ENCODE results near the gene PCDHGB4.
A peak's percentile ranks its signal among the peaks of the same experiment; 100 is the strongest.
"Not testable (repeated sequence)": the region's sequence is repeated elsewhere in the genome, so short reads cannot be mapped to it uniquely, and the experiment has no call there.

The PCDHGB4 gene

DNA sequence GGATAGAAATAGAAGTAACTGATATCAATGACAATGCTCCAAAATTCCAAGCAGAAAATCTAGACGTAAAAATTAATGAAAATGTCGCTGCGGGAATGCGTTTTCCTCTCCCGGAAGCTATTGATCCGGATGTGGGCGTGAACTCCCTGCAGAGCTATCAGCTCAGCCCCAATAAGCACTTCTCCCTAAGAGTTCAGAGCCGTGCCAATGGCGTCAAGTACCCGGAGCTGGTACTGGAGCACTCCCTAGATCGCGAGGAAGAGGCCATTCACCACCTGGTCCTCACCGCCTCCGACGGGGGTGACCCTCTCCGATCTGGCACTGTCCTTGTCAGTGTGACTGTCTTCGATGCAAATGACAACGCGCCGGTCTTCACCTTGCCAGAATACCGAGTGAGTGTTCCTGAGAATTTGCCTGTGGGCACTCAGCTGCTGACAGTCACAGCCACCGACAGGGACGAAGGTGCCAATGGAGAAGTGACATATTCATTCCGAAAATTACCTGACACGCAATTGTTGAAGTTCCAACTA, 26.1 kb downstream of the PCDHGB4 start:
- H3K27me3 ChIP-seq (replicated peaks in 2 of 5; ENCODE audit: control insufficient read depth in 4 of 5, insufficient read depth in 5 of 5, low read length in 4 of 5): peaks cover 27 to 85% (median 34%) of the 10 kb centered on the region in 5 experiments
- H3K36me3 ChIP-seq (ENCODE audit: control insufficient read depth in 4 of 4, insufficient read depth in 4 of 4, low read length in 3 of 4): peaks cover 0 to 4% (median 0%) of the 10 kb centered on the region in 4 experiments
- peak overlapping the region in 6 of 7 experiments; percentile 43 to 84 (median 62) for H3K4me3 ChIP-seq (ENCODE audit: control insufficient read depth in 1 of 7, extremely low read depth in 1 of 7, insufficient read depth in 4 of 7, low read depth in 2 of 7, low read length in 6 of 7)
- 15% methylated on average over 22 of the region's 25 CpGs for WGBS (ENCODE audit: insufficient coverage)
- H3K27ac ChIP-seq (ENCODE audit: insufficient read depth in 1 of 2, low read depth in 1 of 2, low read length in 2 of 2, poor library complexity in 1 of 2, severe bottlenecking in 2 of 2): no peak overlapping the region
- H3K9me3 ChIP-seq (ENCODE audit: control extremely low read depth in 1 of 5, control insufficient read depth in 4 of 5, insufficient read depth in 2 of 5, low read depth in 1 of 5, low read length in 4 of 5): peaks cover 5 to 40% (median 31%) of the 10 kb centered on the region in 5 experiments
- ChIA-PET CTCF (interaction anchor here (0.9 to 7.4 kb wide), 24 partner anchors 7 to 153 kb away, joined by 3 to 77 read pairs (median 5); partner anchors contain the start of genes PCDHGA11, PCDHGA12, PCDHGB3 and PCDHGB4), POLR2A (no interaction called here)
- H3K4me1 ChIP-seq (ENCODE audit: control extremely low read depth in 1 of 4, control insufficient read depth in 4 of 4, insufficient read depth in 4 of 4, low read length in 3 of 4): peaks cover 0 to 15% (median 10%) of the 10 kb centered on the region in 4 experiments
- no peak for DNase-seq

DNA sequence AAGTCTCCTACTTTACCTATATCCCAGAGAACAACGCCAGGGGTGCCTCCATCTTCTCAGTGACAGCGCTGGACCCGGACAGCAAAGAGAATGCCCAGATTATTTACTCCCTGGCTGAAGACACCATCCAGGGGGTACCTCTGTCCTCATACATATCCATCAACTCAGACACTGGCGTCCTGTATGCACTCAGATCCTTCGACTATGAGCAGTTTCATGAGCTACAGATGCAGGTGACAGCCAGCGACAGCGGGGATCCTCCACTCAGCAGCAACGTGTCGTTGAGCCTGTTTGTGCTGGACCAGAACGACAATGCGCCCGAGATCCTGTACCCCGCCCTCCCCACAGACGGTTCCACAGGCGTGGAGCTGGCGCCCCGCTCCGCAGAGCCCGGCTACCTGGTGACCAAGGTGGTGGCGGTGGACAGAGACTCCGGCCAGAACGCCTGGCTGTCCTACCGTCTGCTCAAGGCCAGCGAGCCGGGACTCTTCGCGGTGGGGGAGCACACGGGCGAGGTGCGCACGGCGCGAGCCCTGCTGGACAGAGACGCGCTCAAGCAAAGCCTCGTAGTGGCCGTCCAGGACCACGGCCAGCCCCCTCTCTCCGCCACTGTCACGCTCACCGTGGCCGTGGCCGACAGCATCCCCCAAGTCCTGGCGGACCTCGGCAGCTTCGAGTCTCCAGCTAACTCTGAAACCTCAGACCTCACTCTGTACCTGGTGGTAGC, 27.2 kb downstream of the PCDHGB4 start:
- Histone ChIP-seq H3K27me3 (replicated peaks in 2 of 5; ENCODE audit: control insufficient read depth in 4 of 5, insufficient read depth in 5 of 5, low read length in 4 of 5) (peaks cover 26 to 85% (median 30%) of the 10 kb centered on the region in 5 experiments), H3K4me3 (ENCODE audit: control insufficient read depth in 1 of 7, extremely low read depth in 1 of 7, insufficient read depth in 4 of 7, low read depth in 2 of 7, low read length in 6 of 7) (peak overlapping the region in 1 of 7 experiments; percentile 3), H3K9me3 (ENCODE audit: control extremely low read depth in 1 of 5, control insufficient read depth in 4 of 5, insufficient read depth in 2 of 5, low read depth in 1 of 5, low read length in 4 of 5) (peaks cover 1 to 40% (median 31%) of the 10 kb centered on the region in 5 experiments), H3K4me1 (ENCODE audit: control extremely low read depth in 1 of 4, control insufficient read depth in 4 of 4, insufficient read depth in 4 of 4, low read length in 3 of 4) (peaks cover 0 to 21% (median 10%) of the 10 kb centered on the region in 4 experiments)
- DNase-seq; H3K36me3 ChIP-seq (ENCODE audit: control insufficient read depth in 4 of 4, insufficient read depth in 4 of 4, low read length in 3 of 4); POLR2A ChIA-PET; H3K27ac ChIP-seq (ENCODE audit: insufficient read depth in 1 of 2, low read depth in 1 of 2, low read length in 2 of 2, poor library complexity in 1 of 2, severe bottlenecking in 2 of 2): not testable (repeated sequence)
- 28% methylated on average over 32 of the region's 46 CpGs for WGBS (ENCODE audit: insufficient coverage)
- CTCF ChIA-PET: interaction anchor here (1.1 to 7.4 kb wide), 10 partner anchors 15 to 152 kb away, joined by 3 to 77 read pairs (median 14); partner anchors contain the start of genes PCDHGA12, PCDHGB4 and PCDHGB5

DNA sequence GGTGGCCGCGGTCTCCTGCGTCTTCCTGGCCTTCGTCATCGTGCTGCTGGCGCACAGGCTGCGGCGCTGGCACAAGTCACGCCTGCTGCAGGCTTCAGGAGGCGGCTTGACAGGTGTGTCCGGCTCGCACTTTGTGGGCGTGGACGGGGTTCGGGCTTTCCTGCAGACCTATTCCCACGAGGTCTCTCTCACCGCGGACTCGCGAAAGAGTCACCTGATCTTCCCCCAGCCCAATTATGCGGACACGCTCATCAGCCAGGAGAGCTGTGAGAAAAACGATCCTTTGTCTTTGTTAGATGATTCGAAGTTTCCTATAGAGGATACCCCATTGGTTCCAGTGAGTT, 27.7 kb downstream of the PCDHGB4 start:
- peaks cover 24 to 83% (median 31%) of the 10 kb centered on the region in 5 experiments for H3K27me3 ChIP-seq (replicated peaks in 2 of 5; ENCODE audit: control insufficient read depth in 4 of 5, insufficient read depth in 5 of 5, low read length in 4 of 5)
- POLR2A ChIA-PET; H3K36me3 ChIP-seq (ENCODE audit: control insufficient read depth in 4 of 4, insufficient read depth in 4 of 4, low read length in 3 of 4); H3K27ac ChIP-seq (ENCODE audit: insufficient read depth in 1 of 2, low read depth in 1 of 2, low read length in 2 of 2, poor library complexity in 1 of 2, severe bottlenecking in 2 of 2): not testable (repeated sequence)
- 12% methylated on average over 11 of the region's 24 CpGs for WGBS (ENCODE audit: insufficient coverage)
- H3K4me3 ChIP-seq (ENCODE audit: control insufficient read depth in 1 of 7, extremely low read depth in 1 of 7, insufficient read depth in 4 of 7, low read depth in 2 of 7, low read length in 6 of 7): peak overlapping the region in 3 of 7 experiments; percentile 3 to 26 (median 16)
- peaks cover 0 to 21% (median 10%) of the 10 kb centered on the region in 4 experiments for H3K4me1 ChIP-seq (ENCODE audit: control extremely low read depth in 1 of 4, control insufficient read depth in 4 of 4, insufficient read depth in 4 of 4, low read length in 3 of 4)
- CTCF ChIA-PET: interaction anchor here (3.2 to 7.4 kb wide), 4 partner anchors 108 to 148 kb away, joined by 9 to 77 read pairs (median 48); no protein-coding TSS in a partner anchor
- peak in 2 of 3 donors; percentile 39 to 62 for DNase-seq
- peaks cover 1 to 38% (median 29%) of the 10 kb centered on the region in 5 experiments for H3K9me3 ChIP-seq (ENCODE audit: control extremely low read depth in 1 of 5, control insufficient read depth in 4 of 5, insufficient read depth in 2 of 5, low read depth in 1 of 5, low read length in 4 of 5)

DNA sequence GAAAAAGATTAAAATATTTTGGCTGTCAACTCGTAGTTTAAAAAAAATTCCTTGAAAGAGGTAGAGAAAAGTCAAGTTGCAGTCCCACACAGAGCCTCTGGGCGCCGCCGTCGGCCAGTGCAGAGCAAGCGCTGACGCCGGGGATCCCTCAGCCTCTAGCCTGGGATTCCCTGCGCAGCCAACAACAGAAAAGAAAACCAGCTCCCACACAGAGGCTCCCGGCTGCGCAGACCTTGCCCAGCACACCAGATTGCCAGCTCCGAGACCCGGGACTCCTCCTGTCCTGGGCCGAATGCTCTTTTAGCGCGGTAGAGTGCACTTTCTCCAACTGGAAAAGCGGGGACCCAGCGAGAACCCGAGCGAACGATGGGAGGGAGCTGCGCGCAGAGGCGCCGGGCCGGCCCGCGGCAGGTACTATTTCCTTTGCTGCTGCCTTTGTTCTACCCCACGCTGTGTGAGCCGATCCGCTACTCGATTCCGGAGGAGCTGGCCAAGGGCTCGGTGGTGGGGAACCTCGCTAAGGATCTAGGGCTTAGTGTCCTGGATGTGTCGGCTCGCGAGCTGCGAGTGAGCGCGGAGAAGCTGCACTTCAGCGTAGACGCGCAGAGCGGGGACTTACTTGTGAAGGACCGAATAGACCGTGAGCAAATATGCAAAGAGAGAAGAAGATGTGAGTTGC, 30.1 kb downstream of the PCDHGB4 start, which contains the start of gene PCDHGB7:
TSS of gene PCDHGB7 (plus strand) at position 184 of the 679 bp plus-strand sequence. CDS start at position 367, 183 bp downstream.
- Histone ChIP-seq H3K4me3 (ENCODE audit: control insufficient read depth in 1 of 7, extremely low read depth in 1 of 7, insufficient read depth in 4 of 7, low read depth in 2 of 7, low read length in 6 of 7) (peak within 1 kb of the TSS; percentile 44 to 80 (median 60)), H3K4me1 (ENCODE audit: control extremely low read depth in 1 of 4, control insufficient read depth in 4 of 4, insufficient read depth in 4 of 4, low read length in 3 of 4) (peaks cover 0 to 27% (median 18%) of the 10 kb centered on the region in 4 experiments), H3K27me3 (replicated peaks in 2 of 5; ENCODE audit: control insufficient read depth in 4 of 5, insufficient read depth in 5 of 5, low read length in 4 of 5) (peaks cover 35 to 90% (median 41%) of the 10 kb centered on the region in 5 experiments), H3K9me3 (ENCODE audit: control extremely low read depth in 1 of 5, control insufficient read depth in 4 of 5, insufficient read depth in 2 of 5, low read depth in 1 of 5, low read length in 4 of 5) (peaks cover 0 to 52% (median 39%) of the 10 kb centered on the region in 5 experiments)
- H3K36me3 ChIP-seq (ENCODE audit: control insufficient read depth in 4 of 4, insufficient read depth in 4 of 4, low read length in 3 of 4); POLR2A ChIA-PET; H3K27ac ChIP-seq (ENCODE audit: insufficient read depth in 1 of 2, low read depth in 1 of 2, low read length in 2 of 2, poor library complexity in 1 of 2, severe bottlenecking in 2 of 2): not testable (repeated sequence)
- peak; percentile 82 to 88 (median 88) for DNase-seq
- 1% methylated on average over 27 of the region's 47 CpGs for WGBS (ENCODE audit: insufficient coverage)
- CTCF ChIA-PET: interaction anchor here (0.6 to 7.4 kb wide), 17 partner anchors 12 to 192 kb away, joined by 3 to 77 read pairs (median 6); partner anchors contain the start of genes PCDHGA12, PCDHGA9, PCDHGC5 and TAF7

DNA sequence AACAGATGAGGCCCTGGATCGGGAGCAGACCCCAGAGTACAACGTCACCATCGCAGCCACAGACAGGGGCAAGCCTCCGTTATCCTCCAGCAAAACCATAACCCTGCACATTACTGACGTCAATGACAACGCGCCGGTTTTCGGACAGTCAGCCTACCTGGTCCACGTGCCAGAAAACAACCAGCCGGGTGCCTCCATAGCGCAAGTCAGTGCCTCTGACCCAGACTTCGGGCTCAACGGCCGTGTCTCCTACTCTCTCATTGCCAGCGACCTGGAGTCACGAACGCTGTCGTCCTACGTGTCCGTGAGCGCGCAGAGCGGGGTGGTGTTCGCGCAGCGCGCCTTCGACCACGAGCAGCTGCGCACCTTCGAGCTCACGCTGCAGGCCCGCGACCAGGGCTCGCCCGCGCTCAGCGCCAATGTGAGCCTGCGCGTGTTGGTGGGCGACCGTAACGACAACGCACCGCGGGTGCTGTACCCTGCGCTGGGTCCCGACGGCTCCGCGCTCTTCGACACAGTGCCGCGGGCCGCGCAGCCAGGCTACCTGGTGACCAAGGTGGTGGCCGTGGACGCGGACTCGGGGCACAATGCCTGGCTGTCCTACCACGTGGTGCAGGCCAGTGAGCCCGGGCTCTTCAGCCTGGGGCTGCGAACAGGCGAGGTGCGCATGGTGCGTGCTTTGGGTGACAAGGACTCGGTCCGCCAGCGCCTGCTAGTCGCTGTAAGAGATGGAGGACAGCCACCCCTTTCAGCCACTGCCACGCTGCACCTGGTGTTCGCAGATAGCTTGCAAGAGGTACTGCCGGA, 31.8 kb downstream of the PCDHGB4 start:
- POLR2A ChIA-PET: no interaction called here
- Histone ChIP-seq H3K36me3 (ENCODE audit: control insufficient read depth in 4 of 4, insufficient read depth in 4 of 4, low read length in 3 of 4) (peaks cover 0 to 2% (median 0%) of the 10 kb centered on the region in 4 experiments), H3K4me1 (ENCODE audit: control extremely low read depth in 1 of 4, control insufficient read depth in 4 of 4, insufficient read depth in 4 of 4, low read length in 3 of 4) (peaks cover 0 to 23% (median 9%) of the 10 kb centered on the region in 4 experiments), H3K27ac (ENCODE audit: insufficient read depth in 1 of 2, low read depth in 1 of 2, low read length in 2 of 2, poor library complexity in 1 of 2, severe bottlenecking in 2 of 2) (no peak overlapping the region), H3K9me3 (ENCODE audit: control extremely low read depth in 1 of 5, control insufficient read depth in 4 of 5, insufficient read depth in 2 of 5, low read depth in 1 of 5, low read length in 4 of 5) (peaks cover 0 to 59% (median 42%) of the 10 kb centered on the region in 5 experiments), H3K4me3 (ENCODE audit: control insufficient read depth in 1 of 7, extremely low read depth in 1 of 7, insufficient read depth in 4 of 7, low read depth in 2 of 7, low read length in 6 of 7) (no peak overlapping the region), H3K27me3 (replicated peaks in 2 of 5; ENCODE audit: control insufficient read depth in 4 of 5, insufficient read depth in 5 of 5, low read length in 4 of 5) (peaks cover 33 to 91% (median 34%) of the 10 kb centered on the region in 5 experiments)
- peak in 1 of 3 donors; percentile 6 for DNase-seq
- CTCF ChIA-PET: interaction anchor here (1.0 to 6.6 kb wide), 10 partner anchors 11 to 147 kb away, joined by 3 to 65 read pairs (median 10); partner anchors contain the start of gene PCDHGA12
- WGBS (ENCODE audit: insufficient coverage): 34% methylated on average over 60 of the region's 74 CpGs

DNA sequence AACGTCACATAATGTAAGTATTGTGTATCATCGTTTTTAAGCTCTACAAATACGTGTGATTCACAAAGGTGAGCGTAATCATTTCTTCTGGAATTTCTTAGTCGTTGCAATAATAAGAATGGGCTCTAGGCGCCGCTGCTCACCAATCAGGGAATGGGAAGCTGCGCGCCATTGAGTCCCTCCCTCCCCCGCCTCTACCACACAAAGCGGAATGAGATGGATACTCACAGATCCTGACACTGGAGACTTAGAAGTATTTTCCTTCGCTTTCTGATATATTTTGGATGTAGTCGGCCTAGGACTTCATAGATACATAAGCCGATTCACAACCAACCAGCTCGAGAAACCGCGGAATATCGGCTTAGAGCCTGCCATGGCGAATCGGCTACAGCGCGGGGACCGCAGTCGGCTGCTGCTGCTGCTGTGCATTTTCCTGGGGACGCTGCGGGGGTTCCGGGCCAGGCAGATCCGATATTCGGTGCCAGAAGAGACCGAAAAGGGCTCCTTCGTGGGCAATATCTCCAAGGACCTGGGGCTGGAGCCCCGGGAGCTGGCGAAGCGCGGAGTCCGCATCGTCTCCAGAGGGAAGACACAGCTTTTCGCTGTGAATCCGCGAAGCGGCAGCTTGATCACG, 33.5 kb downstream of the PCDHGB4 start, which contains the start of gene PCDHGA11:
TSS of gene PCDHGA11 (plus strand) at position 197 of the 634 bp plus-strand sequence. CDS start at position 374, 177 bp downstream.
- peak within 1 kb of the TSS; percentile 36 to 81 (median 63) for H3K4me3 ChIP-seq (ENCODE audit: control insufficient read depth in 1 of 7, extremely low read depth in 1 of 7, insufficient read depth in 4 of 7, low read depth in 2 of 7, low read length in 6 of 7)
- WGBS (ENCODE audit: insufficient coverage): 3% methylated on average over 33 of the region's 42 CpGs
- ChIA-PET CTCF (interaction anchor here (0.6 to 6.6 kb wide), 26 partner anchors 8 to 146 kb away, joined by 3 to 65 read pairs (median 4); partner anchors contain the start of genes PCDHGA10, PCDHGA12, PCDHGA8 and PCDHGB3), POLR2A (no interaction called here)
- peaks cover 0 to 18% (median 9%) of the 10 kb centered on the region in 4 experiments for H3K4me1 ChIP-seq (ENCODE audit: control extremely low read depth in 1 of 4, control insufficient read depth in 4 of 4, insufficient read depth in 4 of 4, low read length in 3 of 4)
- no peak within 1 kb of the TSS for H3K27ac ChIP-seq (ENCODE audit: insufficient read depth in 1 of 2, low read depth in 1 of 2, low read length in 2 of 2, poor library complexity in 1 of 2, severe bottlenecking in 2 of 2)
- peaks cover 0 to 2% (median 0%) of the 10 kb centered on the region in 4 experiments for H3K36me3 ChIP-seq (ENCODE audit: control insufficient read depth in 4 of 4, insufficient read depth in 4 of 4, low read length in 3 of 4)
- H3K9me3 ChIP-seq (ENCODE audit: control extremely low read depth in 1 of 5, control insufficient read depth in 4 of 5, insufficient read depth in 2 of 5, low read depth in 1 of 5, low read length in 4 of 5): peaks cover 0 to 61% (median 39%) of the 10 kb centered on the region in 5 experiments
- DNase-seq: peak; percentile 75 to 81 (median 80)
- H3K27me3 ChIP-seq (replicated peaks in 2 of 5; ENCODE audit: control insufficient read depth in 4 of 5, insufficient read depth in 5 of 5, low read length in 4 of 5): peaks cover 30 to 89% (median 37%) of the 10 kb centered on the region in 5 experiments
